IMR-90 (cell line): Measurements from ENCODE around the gene AKIP1. TPM values are rescaled to one million over a fixed set of nuclear protein-coding genes. Genes with fewer than 3 reads are reported as not detected.

Source experiments
- ATAC-seq: fragments of 200-7000 bp; cut with Tn5 transposase; 2 replicates; pipeline ENCODE4 v1.9.1; 2020; ENCODE audit warnings: low read depth, mild to moderate bottlenecking, moderate library complexity
- BruUV-seq: library from RNA; stranded (reverse); fragments of 400-500 nt; replicated peaks from 2 replicates; lab custom pipeline; 2021; lab: Mats Ljungman, UMichigan
- CTCF ChIA-PET: fragments of 300-600 bp; formaldehyde crosslinking; extraction: SDS; loops from one replicate; lab custom pipeline; 2021; ENCODE audit warnings: antibody characterized with exemption; lab: Yijun Ruan, JAX
- POLR2A ChIA-PET: fragments of 300-600 bp; sonication (Branson Sonifier 250); formaldehyde crosslinking; loops from one replicate; lab custom pipeline; 2022; ENCODE audit warnings: antibody characterized with exemption; ENCODE audit not compliant: unreplicated experiment; lab: Charles Lee
- DNase-seq: peaks from one replicate; pipeline ENCODE4 v3.0.0; 2013
- H2AFZ ChIP-seq: replicated peaks from 2 replicates; pipeline ENCODE3; 2013; ENCODE audit warnings: low read length, mild to moderate bottlenecking; ENCODE audit not compliant: poor library complexity
- H2AK5ac ChIP-seq: 2 replicates; pipeline ENCODE4 v1.6.1; 2013; ENCODE audit warnings: low read depth, low read length, inconsistent platforms
- H2AK9ac ChIP-seq: replicated peaks from 2 replicates; pipeline ENCODE3; 2013; ENCODE audit warnings: mild to moderate bottlenecking, low read depth, low read length, moderate library complexity; ENCODE audit not compliant: poor library complexity
- H2BK120ac ChIP-seq: 2 replicates; pipeline ENCODE4 v1.6.1; 2013; ENCODE audit warnings: low read depth, low read length, inconsistent platforms
- H2BK15ac ChIP-seq: 3 replicates; pipeline ENCODE4 v1.6.1; 2013; ENCODE audit warnings: low read depth, low read length, inconsistent platforms
- H2BK20ac ChIP-seq: 2 replicates; pipeline ENCODE4 v1.6.1; 2013; ENCODE audit warnings: low read depth, mild to moderate bottlenecking, inconsistent platforms, low read length, moderate library complexity
- H2BK5ac ChIP-seq: 2 replicates; pipeline ENCODE4 v1.6.1; 2013; ENCODE audit warnings: mild to moderate bottlenecking, low read depth, low read length, inconsistent platforms; ENCODE audit not compliant: poor library complexity, severe bottlenecking
- H3K14ac ChIP-seq: replicated peaks from 2 replicates; pipeline ENCODE4 v1.6.1; 2013; ENCODE audit warnings: low read depth, low read length, inconsistent platforms
- H3K18ac ChIP-seq: 2 replicates; pipeline ENCODE4 v1.6.1; 2013; ENCODE audit warnings: low read depth, low read length, control low read depth
- H3K23ac ChIP-seq: 2 replicates; pipeline ENCODE4 v1.6.1; 2013; ENCODE audit warnings: low read depth, low read length, inconsistent platforms
- H3K27ac ChIP-seq: 2 replicates; pipeline ENCODE4 v1.5.1; 2013; ENCODE audit warnings: mild to moderate bottlenecking, control low read depth, low read length; ENCODE audit not compliant: insufficient read depth
- H3K27me3 ChIP-seq: 2 replicates; pipeline ENCODE4 v1.6.1; 2013; ENCODE audit warnings: low read length; ENCODE audit not compliant: control insufficient read depth, insufficient read depth
- H3K36me3 ChIP-seq: 2 replicates; pipeline ENCODE4 v1.6.1; 2013; ENCODE audit warnings: low read length, mixed read lengths; ENCODE audit not compliant: control insufficient read depth, insufficient read depth
- H3K4ac ChIP-seq: 2 replicates; pipeline ENCODE4 v1.6.1; 2013; ENCODE audit warnings: low read depth, low read length, inconsistent platforms
- H3K4me1 ChIP-seq: 2 replicates; pipeline ENCODE4 v1.6.1; 2013; ENCODE audit warnings: low read length, mixed read lengths; ENCODE audit not compliant: control insufficient read depth, insufficient read depth
- H3K4me2 ChIP-seq: 2 replicates; pipeline ENCODE4 v1.6.1; 2013; ENCODE audit warnings: low read depth, mild to moderate bottlenecking, control low read depth, low read length, moderate library complexity
- H3K4me3 ChIP-seq: 2 replicates; pipeline ENCODE4 v1.5.1; 2013; ENCODE audit warnings: low read depth, mild to moderate bottlenecking, control low read depth, low read length, moderate library complexity; ENCODE audit not compliant: insufficient read depth
- H3K56ac ChIP-seq: 2 replicates; pipeline ENCODE4 v1.6.1; 2013; ENCODE audit warnings: low read length, inconsistent platforms; ENCODE audit not compliant: insufficient read depth; ENCODE audit errors: extremely low read depth
- H3K79me1 ChIP-seq, 2 experiments: 2 replicates each; pipeline ENCODE4 v1.6.1; 2013; ENCODE audit warnings: low read length in 2 of 2, inconsistent platforms in 1 of 2, low read depth in 1 of 2
- H3K9ac ChIP-seq: 2 replicates; pipeline ENCODE4 v1.6.1; 2013; ENCODE audit warnings: low read depth, low read length, control low read depth
- H3K9me1 ChIP-seq: 2 replicates; pipeline ENCODE4 v1.6.1; 2013; ENCODE audit warnings: low read length, inconsistent platforms; ENCODE audit not compliant: insufficient read depth
- H3K9me3 ChIP-seq: 2 replicates; pipeline ENCODE4 v1.6.1; 2013; ENCODE audit warnings: low read length; ENCODE audit not compliant: control insufficient read depth, insufficient read depth
- H4K20me1 ChIP-seq: 2 replicates; pipeline ENCODE4 v1.6.1; 2013; ENCODE audit warnings: low read length, inconsistent platforms; ENCODE audit not compliant: insufficient read depth
- H4K5ac ChIP-seq: 2 replicates; pipeline ENCODE4 v1.6.1; 2013; ENCODE audit warnings: mild to moderate bottlenecking, low read depth, low read length, control low read depth
- H4K8ac ChIP-seq, 2 experiments: 2 replicates each; pipeline ENCODE4 v1.6.1; 2013; ENCODE audit warnings: low read depth in 2 of 2, low read length in 2 of 2, control low read depth in 1 of 2, inconsistent platforms in 1 of 2
- H4K91ac ChIP-seq: 2 replicates; pipeline ENCODE4 v1.6.1; 2013; ENCODE audit warnings: low read depth, low read length, inconsistent platforms; ENCODE audit not compliant: insufficient read depth
- BHLHE40 ChIP-seq: fragments of 150-350 bp; IDR thresholded peaks from 2 replicates; pipeline ENCODE4 v1.6.1; 2016; ENCODE audit warnings: mild to moderate bottlenecking, low read depth, low read length
- CEBPB ChIP-seq: IDR thresholded peaks from 2 replicates; pipeline ENCODE4 v1.6.1; 2012; ENCODE audit warnings: low read depth, low read length, improper control_type of control experiment
- CHD1 ChIP-seq: IDR thresholded peaks from 2 replicates; pipeline ENCODE4 v1.6.1; 2012; ENCODE audit warnings: low read depth, low read length, improper control_type of control experiment
- CTCF ChIP-seq: conservative IDR thresholded peaks from 2 replicates; pipeline ENCODE4 v1.5.1; 2012; ENCODE audit warnings: mild to moderate bottlenecking, low read depth, low read length, improper control_type of control experiment
- ELK1 ChIP-seq: fragments of 150-350 bp; IDR thresholded peaks from 2 replicates; pipeline ENCODE4 v1.6.1; 2016; ENCODE audit warnings: low read depth, mild to moderate bottlenecking, low read length, moderate library complexity, borderline replicate concordance
- FOS ChIP-seq: fragments of 150-350 bp; IDR thresholded peaks from 2 replicates; pipeline ENCODE4 v1.6.1; 2016; ENCODE audit warnings: low read depth, low read length
- MAFK ChIP-seq: IDR thresholded peaks from 2 replicates; pipeline ENCODE4 v1.6.1; 2012; ENCODE audit warnings: low read depth, low read length, improper control_type of control experiment
- MAZ ChIP-seq: IDR thresholded peaks from 2 replicates; pipeline ENCODE4 v1.6.1; 2012; ENCODE audit warnings: low read depth, mild to moderate bottlenecking, low read length, improper control_type of control experiment, moderate library complexity, borderline replicate concordance
- MXI1 ChIP-seq: IDR thresholded peaks from 2 replicates; pipeline ENCODE4 v1.6.1; 2012; ENCODE audit warnings: low read depth, mild to moderate bottlenecking, low read length, moderate library complexity, borderline replicate concordance
- NFE2L2 ChIP-seq: fragments of 150-350 bp; IDR thresholded peaks from 2 replicates; pipeline ENCODE4 v1.6.1; 2016; ENCODE audit warnings: low read depth, mild to moderate bottlenecking, low read length
- POLR2A ChIP-seq: IDR thresholded peaks from 2 replicates; pipeline ENCODE4 v1.6.1; 2012; ENCODE audit warnings: mild to moderate bottlenecking, low read depth, low read length
- RAD21 ChIP-seq: IDR thresholded peaks from 2 replicates; pipeline ENCODE4 v1.6.1; 2012; ENCODE audit warnings: low read length, improper control_type of control experiment
- RCOR1 ChIP-seq: IDR thresholded peaks from 2 replicates; pipeline ENCODE4 v1.6.1; 2012; ENCODE audit warnings: mild to moderate bottlenecking, low read length, improper control_type of control experiment; ENCODE audit not compliant: insufficient replicate concordance
- RFX5 ChIP-seq: IDR thresholded peaks from 2 replicates; pipeline ENCODE4 v1.8.0; 2012; ENCODE audit warnings: low read depth, mild to moderate bottlenecking, low read length, moderate library complexity
- SMC3 ChIP-seq: fragments of 150-350 bp; IDR thresholded peaks from 2 replicates; pipeline ENCODE4 v1.6.1; 2016; ENCODE audit warnings: low read depth, mild to moderate bottlenecking, antibody characterized with exemption, low read length, moderate library complexity
- USF2 ChIP-seq: fragments of 150-350 bp; IDR thresholded peaks from 2 replicates; pipeline ENCODE4 v1.6.1; 2017; ENCODE audit warnings: mild to moderate bottlenecking, antibody characterized with exemption, low read length, low read depth
- dilution Hi-C: fragments of 300-500 bp; cut with HindIII; formaldehyde crosslinking; loops from one replicate; pipeline ENCODE4 v1.14.3; 2018; ENCODE audit warnings: low sequenced_read_pairs; ENCODE audit not compliant: unreplicated experiment
- in situ Hi-C: fragments of 300-500 bp; cut with MboI; formaldehyde crosslinking; loops from 3 replicates; pipeline ENCODE4 v1.14.3; 2019; ENCODE audit warnings: low sequenced_read_pairs, inconsistent platforms, mixed read lengths
- intact Hi-C: fragments of 100-400 bp; cut with micrococcal nuclease; formaldehyde crosslinking; loops from 2 replicates; pipeline ENCODE4 v1.10.0; 2022
- polyA plus RNA-seq, 3 experiments: library from polyadenylated mRNA; depleted of rRNA; stranded (reverse); fragments of >200 nt; gene quantifications; 2 replicates each; pipeline ENCODE4 v1.2.3, GENCODE V29; 2012; ENCODE audit warnings: low replicate concordance in 1 of 3
- total RNA-seq: library from RNA; depleted of rRNA; stranded (reverse); fragments of >200 nt; gene quantifications from 2 replicates; pipeline ENCODE4 v1.2.3, GENCODE V29; 2012

The AKIP1 gene
- total and polyA plus RNA-seq, 2 of the 4 experiments (the other 2 are of a cell fraction) = 33.9 to 36.0 TPM

GRCh38 chr11:8899119-8899753, 11.8 kb upstream of the AKIP1 start:
- no peak overlapping the region for H4K91ac ChIP-seq
- H3K4me3 ChIP-seq = no peak overlapping the region
- ATAC-seq (no peak), DNase-seq (no peak)
- H3K27me3 ChIP-seq = no peaks in the 10 kb centered on the region
- dilution Hi-C loops = no loop called here
- H3K4me2 ChIP-seq = no peak overlapping the region
- H3K4ac ChIP-seq = no peak overlapping the region
- no peaks in the 10 kb centered on the region for H3K79me1 ChIP-seq
- H2BK120ac ChIP-seq = no peak overlapping the region
- H4K20me1 ChIP-seq = no peaks in the 10 kb centered on the region
- no peak overlapping the region for H2BK15ac ChIP-seq
- no peak overlapping the region for H3K27ac ChIP-seq
- H3K56ac ChIP-seq = no peak overlapping the region
- H3K9ac ChIP-seq = no peak overlapping the region
- H3K14ac ChIP-seq = no peak overlapping the region
- TF ChIP-seq POLR2A (no peak), CTCF (no peak), USF2 (no peak), RAD21 (no peak), RCOR1 (no peak), MAFK (no peak), CEBPB (no peak), RFX5 (no peak), NFE2L2 (no peak), BHLHE40 (no peak), CHD1 (no peak), SMC3 (no peak), MXI1 (no peak), ELK1 (no peak), FOS (no peak), MAZ (no peak)
- H2AFZ ChIP-seq = no peak overlapping the region
- H2BK5ac ChIP-seq = no peak overlapping the region
- H3K23ac ChIP-seq = no peak overlapping the region
- no peak overlapping the region for H4K5ac ChIP-seq
- no peak overlapping the region for H4K8ac ChIP-seq
- BruUV-seq = no TSS peak
- in situ Hi-C loops = no loop called here
- no peaks in the 10 kb centered on the region for H3K4me1 ChIP-seq
- POLR2A ChIA-PET = no interaction called here
- no peaks in the 10 kb centered on the region for H3K36me3 ChIP-seq
- H3K9me1 ChIP-seq = no peaks in the 10 kb centered on the region
- no peak overlapping the region for H3K18ac ChIP-seq
- no peak overlapping the region for H2AK5ac ChIP-seq
- no peak overlapping the region for H2AK9ac ChIP-seq
- CTCF ChIA-PET = no interaction called here
- H2BK20ac ChIP-seq = no peak overlapping the region
- intact Hi-C loops = no loop called here
- peaks cover 10% of the 10 kb centered on the region for H3K9me3 ChIP-seq
